KOPT-K1 (cell line): ENCODE results near the gene NTM.

Source experiments
- H3K27ac ChIP-seq: fragments of 200-600 bp; sonication (generic); 2 replicates; pipeline ENCODE4 v1.5.1; 2016; ENCODE audit warnings: antibody characterized with exemption, mild to moderate bottlenecking, low read depth, low read length; ENCODE audit not compliant: poor library complexity, severe bottlenecking
- H3K36me3 ChIP-seq: fragments of 200-600 bp; sonication (generic); 2 replicates; pipeline ENCODE4 v1.5.1; 2017; ENCODE audit warnings: antibody characterized with exemption, mild to moderate bottlenecking, low read length, moderate library complexity; ENCODE audit not compliant: insufficient read depth
- H3K9me3 ChIP-seq: fragments of 200-600 bp; sonication (generic); 2 replicates; pipeline ENCODE4 v1.5.1; 2017; ENCODE audit warnings: antibody characterized with exemption, low read length, mild to moderate bottlenecking; ENCODE audit not compliant: insufficient read depth, poor library complexity, severe bottlenecking

The NTM gene

DNA sequence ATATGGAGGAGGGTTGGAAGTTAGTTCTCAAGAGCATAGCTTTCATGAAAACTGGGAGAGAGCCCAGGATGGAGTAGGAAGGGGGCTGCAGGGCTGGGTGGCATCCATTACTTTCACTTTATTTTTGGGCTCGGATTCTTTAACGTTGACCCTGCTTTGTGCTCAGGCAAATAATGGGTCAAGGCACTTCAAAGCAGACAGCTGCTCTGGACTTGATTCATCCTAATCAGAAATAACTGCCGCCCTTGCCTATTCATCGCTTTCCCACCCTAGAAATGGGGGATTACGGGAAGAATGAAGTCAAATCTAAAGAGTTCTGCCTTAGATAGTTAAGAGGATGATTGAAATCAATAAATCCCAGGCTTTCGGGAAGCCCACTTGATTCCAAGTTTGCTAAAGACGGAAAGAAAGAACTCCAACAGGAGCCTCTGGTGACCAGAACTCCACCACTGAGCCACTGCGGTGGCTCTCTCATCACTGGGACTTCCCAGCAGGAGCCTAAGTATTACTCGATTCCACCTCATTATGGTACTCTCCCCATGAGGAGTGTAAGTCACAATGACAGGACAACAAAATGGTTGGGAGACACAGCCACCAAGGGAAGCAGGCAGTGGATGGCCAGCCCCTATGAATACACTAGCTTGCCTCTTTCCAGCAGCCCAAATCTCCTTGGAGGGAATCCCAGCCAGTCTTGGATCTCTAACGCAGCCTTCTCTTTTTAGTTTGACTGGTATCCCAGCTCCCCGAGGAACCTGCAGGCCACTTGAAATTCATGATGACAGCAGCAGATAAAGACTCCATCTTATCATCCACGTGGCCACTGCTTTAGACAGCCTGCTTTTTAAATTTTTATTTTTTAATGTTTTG is 815.5 kb downstream of the NTM start:
- Histone ChIP-seq H3K36me3 (no peaks in the 10 kb centered on the region), H3K27ac (no peak overlapping the region), H3K9me3 (no peaks in the 10 kb centered on the region)

DNA sequence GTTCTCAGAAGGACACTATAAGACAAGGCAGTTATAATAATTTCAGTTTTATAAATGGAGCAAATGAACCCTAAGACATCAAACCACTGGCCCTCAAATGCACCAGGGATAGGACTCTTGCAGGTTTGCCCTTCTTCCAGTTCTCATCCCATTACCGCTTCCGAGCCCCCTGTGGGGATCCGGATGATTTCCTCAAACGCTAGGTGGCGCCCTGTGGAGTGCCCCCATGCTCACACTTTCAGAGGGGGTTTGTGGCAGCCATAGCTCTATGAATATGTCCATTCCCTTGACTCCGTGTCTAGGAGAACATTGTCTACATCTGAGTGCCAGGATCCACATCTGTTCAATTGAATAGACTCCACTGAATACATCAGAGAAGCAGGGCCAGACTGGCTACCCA is 816.3 kb downstream of the NTM start:
- Histone ChIP-seq H3K27ac (no peak overlapping the region), H3K9me3 (no peaks in the 10 kb centered on the region), H3K36me3 (no peaks in the 10 kb centered on the region)

DNA sequence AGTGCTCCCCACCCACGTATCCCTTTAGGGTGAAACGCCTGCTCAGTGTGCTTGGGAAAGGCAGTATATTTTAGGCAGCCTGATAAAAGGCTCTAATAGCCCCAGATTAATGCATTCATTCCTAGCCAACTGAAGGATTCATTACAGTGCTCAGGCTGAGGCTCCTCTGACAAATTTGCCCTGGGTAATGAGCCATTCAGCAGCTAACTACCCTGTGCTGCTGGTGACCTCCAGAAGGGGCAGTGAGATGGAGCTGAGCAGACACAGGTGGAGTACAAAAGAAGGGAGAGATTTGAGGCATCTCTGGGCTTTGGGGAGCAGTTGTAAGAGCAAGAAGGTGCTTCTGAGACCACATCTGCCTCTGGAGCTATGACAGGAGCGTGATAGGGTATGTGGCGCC is 817.0 kb downstream of the NTM start:
- H3K9me3 ChIP-seq, result no peaks in the 10 kb centered on the region
- H3K27ac ChIP-seq, result no peak overlapping the region
- no peaks in the 10 kb centered on the region for H3K36me3 ChIP-seq

GRCh38 chr11:132187814-132188213 is 817.4 kb downstream of the NTM start:
- Histone ChIP-seq H3K27ac (no peak overlapping the region), H3K9me3 (no peaks in the 10 kb centered on the region), H3K36me3 (no peaks in the 10 kb centered on the region)

DNA sequence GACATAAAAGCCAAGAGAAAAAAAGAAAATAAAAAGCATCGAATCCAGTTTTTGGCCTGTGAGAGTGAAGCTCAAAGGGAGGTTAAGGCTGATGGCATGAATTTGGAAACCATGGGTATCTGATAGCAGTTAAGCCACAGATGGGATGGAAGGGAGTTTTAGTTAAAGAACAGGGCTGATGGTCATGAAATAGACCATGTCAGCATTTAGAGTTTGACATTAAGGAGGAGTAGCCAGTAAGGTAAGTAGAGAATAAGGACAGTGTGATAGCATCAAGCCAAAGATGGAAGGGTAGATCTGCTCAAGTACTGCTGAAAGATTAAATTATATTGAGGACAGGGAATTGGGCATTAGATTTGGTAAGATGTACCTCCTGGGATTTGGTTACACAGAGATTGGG is 826.5 kb downstream of the NTM start:
- no peak overlapping the region for H3K27ac ChIP-seq
- H3K36me3 ChIP-seq, result no peaks in the 10 kb centered on the region
- H3K9me3 ChIP-seq, result no peaks in the 10 kb centered on the region

GRCh38 chr11:132200353-132200936 is 830.0 kb downstream of the NTM start:
- Histone ChIP-seq H3K9me3 (no peaks in the 10 kb centered on the region), H3K27ac (no peak overlapping the region), H3K36me3 (no peaks in the 10 kb centered on the region)

- no peaks in the 10 kb centered on the region for H3K9me3 ChIP-seq
- H3K36me3 ChIP-seq, result no peaks in the 10 kb centered on the region
- H3K27ac ChIP-seq, result no peak overlapping the region
Observed at GRCh38 chr11:132202621-132203020, 832.2 kb downstream of the NTM start.

DNA sequence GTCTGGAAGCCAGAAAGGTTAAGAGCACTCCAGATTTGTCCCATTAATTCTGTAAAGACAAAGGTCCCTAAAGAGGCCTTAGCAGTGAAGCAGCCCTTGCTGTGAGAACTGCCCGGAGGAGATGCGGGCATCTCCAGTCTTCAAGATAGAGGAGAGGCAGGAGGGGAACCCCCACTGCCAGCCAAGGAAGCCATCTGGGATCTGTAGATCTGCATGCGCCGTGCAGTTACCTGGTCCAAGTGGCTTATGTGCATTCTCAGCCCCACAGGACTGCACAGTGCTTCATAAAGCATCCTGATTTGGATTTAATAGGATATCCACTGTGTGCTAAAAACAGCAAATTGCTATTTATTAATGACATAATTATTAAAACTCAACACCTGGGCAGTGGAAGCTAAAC is 834.6 kb downstream of the NTM start:
- no peaks in the 10 kb centered on the region for H3K36me3 ChIP-seq
- H3K27ac ChIP-seq, result no peak overlapping the region
- H3K9me3 ChIP-seq, result no peaks in the 10 kb centered on the region

- Histone ChIP-seq H3K27ac (no peak overlapping the region), H3K36me3 (no peaks in the 10 kb centered on the region)
Observed at GRCh38 chr11:132205496-132205895, 835.1 kb downstream of the NTM start.

DNA sequence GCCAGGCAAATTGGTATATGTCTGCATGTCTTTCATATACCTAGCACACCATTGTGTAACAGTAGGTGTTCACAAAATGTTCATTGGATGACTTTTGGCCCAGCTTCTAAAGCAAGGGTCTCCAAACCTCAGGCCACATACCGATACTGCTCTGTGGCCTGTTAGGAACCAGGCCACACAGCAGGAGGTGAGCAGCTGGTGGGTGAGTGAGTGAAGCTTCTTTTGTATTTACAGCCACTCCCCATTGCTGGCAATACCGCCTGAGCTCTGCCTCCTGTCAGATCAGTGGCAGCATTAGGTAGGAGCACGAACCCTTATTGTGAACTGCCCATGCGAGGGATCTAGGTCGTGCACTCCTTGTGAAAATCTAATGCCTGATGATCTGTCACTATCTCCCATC is 836.6 kb downstream of the NTM start:
- Histone ChIP-seq H3K9me3 (no peaks in the 10 kb centered on the region), H3K27ac (no peak overlapping the region), H3K36me3 (no peaks in the 10 kb centered on the region)

More at GRCh38 chr11:132205496-132205895, 835.1 kb downstream of the NTM start:
- H3K9me3 ChIP-seq, result no peaks in the 10 kb centered on the region

DNA sequence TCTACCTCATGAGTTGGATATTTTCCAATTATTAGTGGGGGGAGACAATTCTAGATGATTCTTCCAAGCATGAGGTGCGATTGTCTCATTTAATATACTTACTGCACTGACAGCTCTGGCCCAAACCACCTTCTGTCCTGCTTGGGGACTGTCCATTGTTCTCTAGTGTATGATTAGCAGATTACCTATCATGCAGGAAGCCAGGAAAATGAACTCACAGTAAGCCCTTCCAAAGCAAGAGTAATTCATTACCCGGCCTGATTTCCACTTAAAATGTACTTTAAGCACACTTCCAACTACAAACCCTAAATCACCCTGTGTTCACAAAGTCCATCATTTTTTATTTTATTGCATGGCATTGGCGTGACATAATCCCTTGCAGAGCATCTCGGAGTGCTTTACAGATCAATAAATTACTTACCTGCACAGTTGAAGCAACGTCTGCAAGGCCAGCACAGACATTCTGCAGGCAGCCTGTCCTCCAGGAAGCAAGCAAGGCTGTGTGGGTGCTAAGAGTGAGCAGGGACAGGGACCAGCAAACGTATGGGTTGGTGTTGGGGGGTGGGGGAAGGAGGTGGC is 838.2 kb downstream of the NTM start:
- H3K36me3 ChIP-seq, result no peaks in the 10 kb centered on the region
- H3K9me3 ChIP-seq, result no peaks in the 10 kb centered on the region
- no peak overlapping the region for H3K27ac ChIP-seq

DNA sequence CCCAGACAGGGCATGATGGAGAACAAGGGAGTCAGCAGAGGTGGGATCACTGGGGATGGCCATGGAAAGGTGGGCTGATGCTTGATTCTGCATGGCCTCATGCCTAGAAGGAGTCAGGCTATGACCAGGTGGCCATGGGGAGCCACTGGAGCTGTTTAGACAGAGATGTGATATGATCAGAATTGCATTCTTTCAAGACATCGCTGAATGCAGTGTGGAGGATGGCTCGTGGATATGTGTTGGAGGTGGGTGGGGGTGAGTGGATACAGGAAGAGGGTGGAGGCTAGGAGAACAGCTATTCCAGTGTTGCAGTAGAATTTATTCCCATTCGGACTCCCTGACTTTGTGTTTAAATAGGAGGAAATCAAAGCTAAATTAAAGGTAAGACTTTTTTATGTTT is 841.1 kb downstream of the NTM start:
- Histone ChIP-seq H3K27ac (no peak overlapping the region), H3K9me3 (no peaks in the 10 kb centered on the region), H3K36me3 (no peaks in the 10 kb centered on the region)

- Histone ChIP-seq H3K27ac (no peak overlapping the region), H3K9me3 (no peaks in the 10 kb centered on the region), H3K36me3 (no peaks in the 10 kb centered on the region)
Observed at GRCh38 chr11:132217856-132218255, 847.4 kb downstream of the NTM start.

DNA sequence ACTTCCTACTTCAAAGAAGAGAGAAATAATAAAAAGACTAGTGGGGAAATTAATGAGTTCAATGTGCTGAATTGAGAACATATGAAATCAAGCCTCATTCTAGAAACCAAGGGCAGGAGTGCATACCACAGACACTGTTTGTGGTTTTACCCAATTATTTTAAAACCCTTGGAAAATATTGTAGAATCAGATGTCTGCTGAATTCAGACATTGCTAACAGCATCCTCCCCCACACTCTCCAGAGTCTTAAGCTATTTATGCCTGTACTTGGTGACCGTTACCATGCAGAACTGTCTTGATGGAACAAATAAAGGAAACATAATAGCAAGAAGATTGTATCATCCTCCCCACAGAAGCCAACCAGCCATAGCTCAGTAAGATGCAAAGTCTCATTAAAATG is 850.1 kb downstream of the NTM start:
- Histone ChIP-seq H3K9me3 (no peaks in the 10 kb centered on the region), H3K36me3 (no peaks in the 10 kb centered on the region), H3K27ac (no peak overlapping the region)

DNA sequence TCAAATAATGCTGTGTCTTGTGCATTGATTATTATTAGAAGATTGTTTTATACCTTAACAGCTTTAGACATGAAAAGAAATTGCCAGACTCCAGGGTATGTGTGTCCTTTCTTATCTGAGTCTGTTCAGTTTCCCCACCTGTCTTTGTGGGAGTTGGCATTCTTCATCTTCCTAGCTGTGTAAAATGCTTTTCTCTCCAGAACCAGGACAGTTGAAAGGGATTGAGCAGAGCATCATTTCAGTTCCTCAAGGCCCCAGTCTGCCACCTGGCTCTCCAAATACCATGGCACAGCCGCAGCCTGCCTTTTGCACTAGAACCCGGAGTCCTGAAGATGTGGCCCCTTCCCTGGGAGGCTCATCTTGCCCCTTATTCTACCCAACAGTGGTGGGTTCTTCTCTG is 851.9 kb downstream of the NTM start:
- no peaks in the 10 kb centered on the region for H3K36me3 ChIP-seq

GRCh38 chr11:132226522-132226921 is 856.1 kb downstream of the NTM start:
- no peaks in the 10 kb centered on the region for H3K9me3 ChIP-seq
- H3K36me3 ChIP-seq, result no peaks in the 10 kb centered on the region
- H3K27ac ChIP-seq, result no peak overlapping the region

More for the DNA sequence above, 851.9 kb downstream of the NTM start:
- H3K9me3 ChIP-seq, result no peaks in the 10 kb centered on the region
- H3K27ac ChIP-seq, result no peak overlapping the region
